Suprapubic skin (tissue), 4 donors: ENCODE measurements around the gene RFK.

Source experiments
- POLR2A ChIP-seq, 2 donors: fragments of 450-650 bp; IDR thresholded peaks; one replicate each; pipeline ENCODE4 v1.6.1; 2017; ENCODE audit warnings: antibody characterized with exemption in 2 of 2, mild to moderate bottlenecking in 2 of 2, moderate library complexity in 2 of 2
- POLR2AphosphoS5 ChIP-seq, 3 donors: sonication (generic); formaldehyde crosslinking; IDR thresholded peaks; one replicate each; pipeline ENCODE4 v1.6.1; 2017; ENCODE audit warnings: antibody characterized with exemption in 3 of 3

GRCh38 chr9:76342858-76343257 is 51.4 kb downstream of the RFK start:
- no peak for TF ChIP-seq POLR2A (IDR thresholded peaks at IDR 0.05)
- TF ChIP-seq POLR2AphosphoS5 (IDR thresholded peaks at IDR 0.05) = no peak
